SK-N-SH treated with all-trans-retinoic acid at 6 μM for 48 hours (cell line): Measurements from ENCODE around the gene SEH1L.

Experiments used
- ATAC-seq: fragments of 200-7000 bp; cut with Tn5 transposase; 3 replicates; pipeline ENCODE4 v1.9.1; 2020; ENCODE audit warnings: mild to moderate bottlenecking, moderate library complexity
- ARNTL ChIP-seq: fragments of 450-650 bp; formaldehyde crosslinking; IDR thresholded peaks from 2 replicates; pipeline ENCODE4 v1.5.0; 2020; ENCODE audit warnings: low read depth, mild to moderate bottlenecking, moderate library complexity, borderline replicate concordance
- CREB5 ChIP-seq: fragments of 250-450 bp; sonication (Bioruptor Pico); IDR thresholded peaks from 2 replicates; pipeline ENCODE4 v1.5.1; 2020; ENCODE audit warnings: low read depth, mild to moderate bottlenecking, moderate library complexity
- CSDC2 ChIP-seq: fragments of 250-450 bp; sonication (Bioruptor Pico); IDR thresholded peaks from 2 replicates; pipeline ENCODE4 v1.5.0; 2020; ENCODE audit warnings: mild to moderate bottlenecking, moderate library complexity
- ESRRG ChIP-seq: fragments of 250-450 bp; sonication (Bioruptor Pico); IDR thresholded peaks from 2 replicates; pipeline ENCODE4 v1.6.1; 2021; ENCODE audit warnings: mild to moderate bottlenecking
- GLIS3 ChIP-seq: fragments of 250-450 bp; sonication (Bioruptor Pico); IDR thresholded peaks from 2 replicates; pipeline ENCODE4 v1.5.0; 2020; ENCODE audit warnings: mild to moderate bottlenecking, moderate library complexity
- ISL1 ChIP-seq: fragments of 250-450 bp; sonication (Bioruptor Pico); IDR thresholded peaks from 2 replicates; pipeline ENCODE4 v2.1.2; 2022; ENCODE audit warnings: mild to moderate bottlenecking, moderate library complexity
- OSR1 ChIP-seq: fragments of 250-450 bp; sonication (Bioruptor Pico); IDR thresholded peaks from 2 replicates; pipeline ENCODE4 v1.8.0; 2022; ENCODE audit warnings: moderate library complexity, mild to moderate bottlenecking, inconsistent platforms
- PPARA ChIP-seq: fragments of 250-450 bp; sonication (Bioruptor Pico); IDR thresholded peaks from 2 replicates; pipeline ENCODE4 v1.5.0; 2020; ENCODE audit warnings: mild to moderate bottlenecking, borderline replicate concordance
- RARB ChIP-seq: fragments of 250-450 bp; sonication (Bioruptor Pico); IDR thresholded peaks from 2 replicates; pipeline ENCODE4 v1.8.0; 2021; ENCODE audit warnings: mild to moderate bottlenecking, moderate library complexity
- SNAI2 ChIP-seq: fragments of 250-450 bp; sonication (Bioruptor Pico); IDR thresholded peaks from 2 replicates; pipeline ENCODE4 v1.5.0; 2020; ENCODE audit warnings: mild to moderate bottlenecking, moderate library complexity
- TCF4 ChIP-seq: fragments of 250-450 bp; sonication (Bioruptor Pico); IDR thresholded peaks from 2 replicates; pipeline ENCODE4 v1.8.0; 2021; ENCODE audit warnings: mild to moderate bottlenecking, moderate library complexity, borderline replicate concordance
- TOX ChIP-seq: fragments of 250-450 bp; sonication (Bioruptor Pico); IDR thresholded peaks from 2 replicates; pipeline ENCODE4 v1.8.0; 2021; ENCODE audit warnings: mild to moderate bottlenecking, moderate library complexity, borderline replicate concordance
- TSHZ2 ChIP-seq: fragments of 250-450 bp; sonication (Bioruptor Pico); IDR thresholded peaks from 2 replicates; pipeline ENCODE4 v1.5.0; 2020; ENCODE audit warnings: mild to moderate bottlenecking, moderate library complexity
- ZC3H10 ChIP-seq: fragments of 250-450 bp; sonication (Bioruptor Pico); IDR thresholded peaks from 2 replicates; pipeline ENCODE4 v1.5.1; 2021; ENCODE audit warnings: mild to moderate bottlenecking, moderate library complexity
- ZFP30 ChIP-seq: fragments of 450-650 bp; formaldehyde crosslinking; IDR thresholded peaks from 2 replicates; pipeline ENCODE4 v1.5.0; 2022; ENCODE audit warnings: mild to moderate bottlenecking, moderate library complexity
- ZNF565 ChIP-seq: fragments of 450-650 bp; formaldehyde crosslinking; conservative IDR thresholded peaks from 2 replicates; pipeline ENCODE4 v1.5.0; 2020; ENCODE audit warnings: low read depth, mild to moderate bottlenecking, moderate library complexity
- ZNF70 ChIP-seq: fragments of 450-650 bp; formaldehyde crosslinking; IDR thresholded peaks from 2 replicates; pipeline ENCODE4 v1.5.0; 2020; ENCODE audit warnings: mild to moderate bottlenecking, moderate library complexity
- ZNF8 ChIP-seq: fragments of 450-650 bp; formaldehyde crosslinking; IDR thresholded peaks from 2 replicates; pipeline ENCODE4 v1.5.0; 2020; ENCODE audit warnings: mild to moderate bottlenecking, moderate library complexity
- TF ChIP-seq, protein P1 (sequence below): fragments of 250-450 bp; sonication (Bioruptor Pico); IDR thresholded peaks from 2 replicates; pipeline ENCODE4 v1.8.0; 2020; ENCODE audit warnings: mild to moderate bottlenecking, moderate library complexity, borderline replicate concordance
- TF ChIP-seq, protein P2 (sequence below): fragments of 250-450 bp; sonication (Bioruptor Pico); IDR thresholded peaks from 2 replicates; pipeline ENCODE4 v1.8.0; 2021; ENCODE audit warnings: low read depth, mild to moderate bottlenecking, moderate library complexity, borderline replicate concordance
- TF ChIP-seq, protein P3 (sequence below): fragments of 250-450 bp; sonication (Bioruptor Pico); IDR thresholded peaks from 2 replicates; pipeline ENCODE4 v1.5.1; 2021; ENCODE audit warnings: mild to moderate bottlenecking, moderate library complexity

The SEH1L gene

DNA sequence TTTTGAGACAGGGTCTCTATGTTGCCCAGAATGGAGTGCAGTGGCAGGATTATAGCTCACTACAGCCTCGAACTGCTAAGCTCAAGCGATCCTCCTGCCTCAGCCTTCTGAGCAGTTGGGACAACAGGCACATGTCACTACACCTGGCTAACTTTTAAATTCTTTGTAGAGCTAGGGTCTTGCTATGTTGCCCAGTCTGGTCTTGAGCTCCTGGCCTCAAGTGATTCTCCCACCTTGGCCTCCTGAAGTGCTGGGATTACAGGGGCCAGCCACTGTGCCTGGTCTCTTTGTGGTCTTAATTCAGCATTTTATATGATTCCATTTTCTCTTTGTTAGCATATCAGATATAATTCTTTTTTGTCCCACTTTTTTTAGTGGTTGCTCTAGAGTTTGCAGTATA lies 77.4 kb downstream of the SEH1L start (continued):
- no peak for TF ChIP-seq ZNF8 (CRISPR knock-in tag)
- no peak for TF ChIP-seq ZFP30 (CRISPR knock-in tag)
- TF ChIP-seq, all 23 proteins: peak for 0

GRCh38 chr18:13026583-13027270 lies 78.9 kb downstream of the SEH1L start:
- ATAC-seq = no peak
- TF ChIP-seq PPARA (CRISPR knock-in tag) = no peak
- TF ChIP-seq TCF4 (CRISPR knock-in tag) = no peak
- TF ChIP-seq ESRRG (CRISPR knock-in tag) = no peak
- no peak for TF ChIP-seq ZNF565
- TF ChIP-seq ZNF70 (CRISPR knock-in tag) = no peak
- TF ChIP-seq ZC3H10 (CRISPR knock-in tag) = no peak
- no peak for TF ChIP-seq ISL1
- no peak for TF ChIP-seq RARB
- no peak for TF ChIP-seq CSDC2 (CRISPR knock-in tag)
- TF ChIP-seq ZNF8 (CRISPR knock-in tag) = no peak

- ATAC-seq = no peak
These were observed 81.1 kb downstream of the SEH1L start for GRCh38 chr18:13028869-13029268.

DNA sequence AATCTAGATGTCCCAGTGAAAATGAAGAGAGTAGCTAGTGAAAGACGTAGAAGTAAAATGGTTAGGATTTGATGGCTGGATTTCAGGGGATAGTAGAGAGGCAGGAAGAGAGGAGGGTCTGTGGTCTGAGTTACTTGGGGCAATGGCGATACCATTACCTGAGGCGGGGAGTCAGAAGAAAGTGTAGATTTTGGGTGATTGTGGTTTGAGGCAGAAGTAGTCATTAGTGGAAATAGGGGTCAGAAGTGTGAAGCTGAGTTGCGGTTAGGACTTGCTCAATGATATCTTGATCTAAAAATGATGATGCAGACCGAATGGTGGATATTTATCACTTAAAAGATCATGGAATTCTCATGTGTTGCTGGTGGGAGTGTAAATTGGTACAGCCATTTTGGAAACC lies 84.4 kb downstream of the SEH1L start:
- no peak for TF ChIP-seq GLIS3
- no peak for TF ChIP-seq ARNTL (CRISPR knock-in tag)
- TF ChIP-seq CSDC2 (CRISPR knock-in tag) = no peak
- TF ChIP-seq TOX = no peak
- TF ChIP-seq, protein P1, sequence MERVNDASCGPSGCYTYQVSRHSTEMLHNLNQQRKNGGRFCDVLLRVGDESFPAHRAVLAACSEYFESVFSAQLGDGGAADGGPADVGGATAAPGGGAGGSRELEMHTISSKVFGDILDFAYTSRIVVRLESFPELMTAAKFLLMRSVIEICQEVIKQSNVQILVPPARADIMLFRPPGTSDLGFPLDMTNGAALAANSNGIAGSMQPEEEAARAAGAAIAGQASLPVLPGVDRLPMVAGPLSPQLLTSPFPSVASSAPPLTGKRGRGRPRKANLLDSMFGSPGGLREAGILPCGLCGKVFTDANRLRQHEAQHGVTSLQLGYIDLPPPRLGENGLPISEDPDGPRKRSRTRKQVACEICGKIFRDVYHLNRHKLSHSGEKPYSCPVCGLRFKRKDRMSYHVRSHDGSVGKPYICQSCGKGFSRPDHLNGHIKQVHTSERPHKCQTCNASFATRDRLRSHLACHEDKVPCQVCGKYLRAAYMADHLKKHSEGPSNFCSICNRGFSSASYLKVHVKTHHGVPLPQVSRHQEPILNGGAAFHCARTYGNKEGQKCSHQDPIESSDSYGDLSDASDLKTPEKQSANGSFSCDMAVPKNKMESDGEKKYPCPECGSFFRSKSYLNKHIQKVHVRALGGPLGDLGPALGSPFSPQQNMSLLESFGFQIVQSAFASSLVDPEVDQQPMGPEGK (CRISPR knock-in tag) = no peak
- TF ChIP-seq ZNF565 = no peak
- no peak for TF ChIP-seq ZNF8 (CRISPR knock-in tag)
- TF ChIP-seq TCF4 (CRISPR knock-in tag) = no peak
- TF ChIP-seq CREB5 = no peak
- no peak for TF ChIP-seq ZNF70 (CRISPR knock-in tag)
- TF ChIP-seq ZFP30 (CRISPR knock-in tag) = no peak
- TF ChIP-seq TSHZ2 (CRISPR knock-in tag) = no peak
- TF ChIP-seq ESRRG (CRISPR knock-in tag) = no peak
- TF ChIP-seq, protein P2, sequence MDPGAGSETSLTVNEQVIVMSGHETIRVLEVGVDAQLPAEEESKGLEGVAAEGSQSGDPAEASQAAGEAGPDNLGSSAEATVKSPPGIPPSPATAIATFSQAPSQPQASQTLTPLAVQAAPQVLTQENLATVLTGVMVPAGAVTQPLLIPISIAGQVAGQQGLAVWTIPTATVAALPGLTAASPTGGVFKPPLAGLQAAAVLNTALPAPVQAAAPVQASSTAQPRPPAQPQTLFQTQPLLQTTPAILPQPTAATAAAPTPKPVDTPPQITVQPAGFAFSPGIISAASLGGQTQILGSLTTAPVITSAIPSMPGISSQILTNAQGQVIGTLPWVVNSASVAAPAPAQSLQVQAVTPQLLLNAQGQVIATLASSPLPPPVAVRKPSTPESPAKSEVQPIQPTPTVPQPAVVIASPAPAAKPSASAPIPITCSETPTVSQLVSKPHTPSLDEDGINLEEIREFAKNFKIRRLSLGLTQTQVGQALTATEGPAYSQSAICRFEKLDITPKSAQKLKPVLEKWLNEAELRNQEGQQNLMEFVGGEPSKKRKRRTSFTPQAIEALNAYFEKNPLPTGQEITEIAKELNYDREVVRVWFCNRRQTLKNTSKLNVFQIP (CRISPR knock-in tag) = no peak
- no peak for TF ChIP-seq RARB
- TF ChIP-seq SNAI2 (CRISPR knock-in tag) = no peak
- no peak for ATAC-seq

More at GRCh38 chr18:13028869-13029268, 81.1 kb downstream of the SEH1L start:
- TF ChIP-seq, protein P3, sequence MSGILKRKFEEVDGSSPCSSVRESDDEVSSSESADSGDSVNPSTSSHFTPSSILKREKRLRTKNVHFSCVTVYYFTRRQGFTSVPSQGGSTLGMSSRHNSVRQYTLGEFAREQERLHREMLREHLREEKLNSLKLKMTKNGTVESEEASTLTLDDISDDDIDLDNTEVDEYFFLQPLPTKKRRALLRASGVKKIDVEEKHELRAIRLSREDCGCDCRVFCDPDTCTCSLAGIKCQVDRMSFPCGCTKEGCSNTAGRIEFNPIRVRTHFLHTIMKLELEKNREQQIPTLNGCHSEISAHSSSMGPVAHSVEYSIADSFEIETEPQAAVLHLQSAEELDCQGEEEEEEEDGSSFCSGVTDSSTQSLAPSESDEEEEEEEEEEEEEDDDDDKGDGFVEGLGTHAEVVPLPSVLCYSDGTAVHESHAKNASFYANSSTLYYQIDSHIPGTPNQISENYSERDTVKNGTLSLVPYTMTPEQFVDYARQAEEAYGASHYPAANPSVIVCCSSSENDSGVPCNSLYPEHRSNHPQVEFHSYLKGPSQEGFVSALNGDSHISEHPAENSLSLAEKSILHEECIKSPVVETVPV (CRISPR knock-in tag) = no peak
- TF ChIP-seq TCF4 (CRISPR knock-in tag) = no peak
- TF ChIP-seq GLIS3 = no peak
- TF ChIP-seq OSR1 (CRISPR knock-in tag) = no peak
- TF ChIP-seq SNAI2 (CRISPR knock-in tag) = no peak
- no peak for TF ChIP-seq ZNF70 (CRISPR knock-in tag)
- TF ChIP-seq, all 23 proteins: peak for 0
